Suppressor macrophage treated with lipopolysaccharide for 4 hours (primary cell): Measurements from ENCODE around the gene HEATR3.

Source experiments
- DNase-seq: peaks from one replicate; pipeline ENCODE4 v3.0.0-alpha.2; 2020

Gene HEATR3

DNA sequence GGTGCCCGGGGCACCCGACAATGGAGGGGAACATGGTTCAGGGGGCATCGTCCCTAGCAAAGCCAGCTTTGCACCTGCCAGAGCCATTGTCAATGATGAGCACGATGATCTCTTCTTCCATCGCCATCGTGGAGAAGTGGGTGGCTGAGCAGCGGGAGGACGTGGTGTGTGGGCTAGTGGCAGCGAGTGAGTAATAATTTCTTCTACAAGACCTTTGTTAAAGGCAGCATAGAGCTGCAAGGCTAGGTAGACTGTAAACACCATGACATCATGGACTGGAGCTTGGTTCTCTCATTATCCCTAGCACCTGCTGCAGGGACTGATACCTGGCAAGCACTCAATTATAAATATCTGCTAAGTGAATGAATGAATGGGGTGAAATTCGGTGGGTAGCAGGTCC lies 6.7 kb upstream of the HEATR3 start:
- DNase-seq, result no peak

DNA sequence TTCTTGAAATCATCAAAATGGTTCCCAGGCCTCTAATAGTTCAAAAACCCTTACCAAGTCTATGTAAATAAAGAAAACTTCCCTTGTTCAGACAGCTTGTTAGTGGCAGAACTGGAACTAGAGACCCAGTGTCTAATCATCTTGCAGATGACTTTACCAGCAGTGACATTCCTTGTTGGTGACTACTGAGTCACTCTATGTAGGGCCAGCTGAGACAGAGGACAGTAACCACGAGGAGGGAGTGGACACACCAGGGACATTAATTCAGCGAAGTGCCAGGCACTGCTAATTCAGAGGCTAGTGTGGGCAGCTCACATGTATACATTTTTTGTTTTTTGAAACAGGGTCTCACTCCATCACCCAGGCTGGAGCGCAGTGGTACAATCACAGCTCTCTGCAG lies 6.1 kb upstream of the HEATR3 start:
- peak; percentile 41 for DNase-seq

DNA sequence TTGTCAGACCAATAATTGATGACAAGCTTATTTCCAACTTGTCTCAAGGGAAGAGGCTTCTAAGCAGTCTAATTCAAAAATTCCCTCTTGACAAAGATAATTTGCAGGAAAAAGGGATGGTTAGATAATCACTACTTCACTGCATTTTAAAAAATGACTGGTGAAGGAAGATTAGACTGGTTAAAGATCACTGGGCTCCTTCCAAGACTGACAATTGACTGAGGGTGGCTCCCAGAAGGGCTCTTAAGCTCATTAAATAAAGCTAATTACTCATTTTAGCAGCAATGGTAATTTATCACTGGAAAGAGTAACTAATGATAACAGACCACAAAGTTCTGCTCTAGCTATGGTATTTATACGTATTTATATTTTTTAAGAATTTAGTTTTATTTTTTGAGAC lies 4.4 kb upstream of the HEATR3 start:
- no peak for DNase-seq

- no peak for DNase-seq
Measured at GRCh38 chr16:50065241-50065623, 538 bp upstream of the HEATR3 start.

- DNase-seq, result no peak
Measured at GRCh38 chr16:50066482-50067289, 916 bp downstream of the HEATR3 start.

- DNase-seq, result peak; percentile 73
Measured at GRCh38 chr16:50067290-50067853, 1.6 kb downstream of the HEATR3 start.

GRCh38 chr16:50068550-50068949 lies 2.8 kb downstream of the HEATR3 start:
- peak; percentile 56 for DNase-seq

- DNase-seq, result no peak
Measured at GRCh38 chr16:50069060-50069459, 3.3 kb downstream of the HEATR3 start.

DNA sequence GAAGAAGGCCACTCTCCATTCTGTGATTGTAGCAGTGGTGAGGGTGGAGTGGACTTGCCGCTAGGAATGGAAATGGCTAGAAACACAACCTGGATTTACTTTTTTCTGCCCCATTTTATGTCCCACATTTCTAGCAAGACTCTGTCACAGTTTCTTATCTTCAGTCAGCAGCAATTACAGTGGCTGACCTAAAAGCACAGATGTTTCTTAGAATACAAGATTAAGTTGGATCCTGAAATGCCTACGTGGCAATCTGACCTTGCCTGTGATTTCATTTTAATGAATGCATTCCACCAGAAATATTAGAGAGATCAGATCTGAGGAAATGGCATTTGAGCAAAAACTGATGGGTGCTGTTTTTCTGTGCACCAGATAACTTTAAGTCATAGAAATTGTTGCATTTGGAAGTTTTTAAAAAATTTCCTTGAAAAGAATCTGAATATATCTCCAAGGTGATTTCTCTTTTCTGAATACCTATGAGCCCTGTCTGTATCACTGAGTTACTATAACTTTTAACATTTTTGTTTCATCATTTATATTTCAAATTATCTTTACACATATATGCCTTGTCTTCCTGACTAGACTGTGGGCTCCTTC lies 5.4 kb downstream of the HEATR3 start:
- no peak for DNase-seq

DNA sequence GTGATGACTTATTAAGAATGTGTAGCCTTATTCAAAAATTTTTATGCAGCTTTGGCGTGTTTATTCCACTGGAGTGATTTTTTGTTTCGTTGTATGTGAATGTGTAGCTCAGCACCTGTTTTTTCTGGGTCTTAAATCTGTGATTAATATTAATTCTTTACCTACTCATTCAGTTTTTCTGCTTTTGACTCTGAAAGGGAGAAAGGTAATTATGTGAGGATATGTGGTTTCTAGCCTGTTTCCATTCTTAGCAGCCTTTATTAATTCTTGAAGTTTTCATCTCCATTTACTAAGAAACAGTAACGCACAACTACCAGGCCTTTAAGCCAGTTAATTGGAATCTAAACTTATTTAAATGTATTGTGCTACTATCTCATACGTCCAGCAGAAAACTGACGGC lies 7.0 kb downstream of the HEATR3 start:
- no peak for DNase-seq

- DNase-seq, result no peak
Measured at GRCh38 chr16:50079397-50080140, 13.8 kb downstream of the HEATR3 start.

DNA sequence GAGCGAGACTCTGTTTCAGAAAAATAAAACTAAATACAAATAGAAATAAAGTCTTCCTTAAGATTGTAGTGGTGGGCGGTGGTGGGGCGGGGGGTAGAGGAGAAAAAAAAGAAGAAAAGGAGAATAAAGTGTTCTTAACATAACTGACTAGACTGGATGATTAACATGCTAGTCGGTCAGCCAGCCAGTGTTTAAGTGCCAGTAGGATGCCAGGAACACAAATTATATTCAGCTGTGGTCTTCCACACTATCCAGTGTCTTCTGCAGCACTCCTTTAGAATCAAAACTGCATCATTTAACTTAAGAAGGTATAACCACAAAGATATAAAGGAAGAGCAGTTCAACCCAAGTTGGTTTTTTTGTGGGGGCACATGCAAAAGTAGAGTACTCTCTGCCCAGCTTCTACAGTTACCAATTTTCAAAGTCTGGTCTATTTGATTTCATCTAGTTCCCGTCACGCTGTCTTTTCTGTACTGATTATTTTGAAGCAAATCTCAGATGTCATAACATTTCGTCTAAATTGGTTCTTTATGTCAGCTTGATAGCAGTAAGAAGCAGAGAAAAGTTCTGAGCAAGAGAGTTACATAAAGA lies 15.8 kb downstream of the HEATR3 start:
- no peak for DNase-seq

GRCh38 chr16:50083996-50084395 lies 18.2 kb downstream of the HEATR3 start:
- DNase-seq, result no peak

- DNase-seq, result no peak
Measured at GRCh38 chr16:50086176-50086575, 20.4 kb downstream of the HEATR3 start.

GRCh38 chr16:50088302-50088701 lies 22.5 kb downstream of the HEATR3 start:
- DNase-seq, result no peak

- DNase-seq, result peak; percentile 59
Measured at GRCh38 chr16:50092891-50093290, 27.1 kb downstream of the HEATR3 start.

DNA sequence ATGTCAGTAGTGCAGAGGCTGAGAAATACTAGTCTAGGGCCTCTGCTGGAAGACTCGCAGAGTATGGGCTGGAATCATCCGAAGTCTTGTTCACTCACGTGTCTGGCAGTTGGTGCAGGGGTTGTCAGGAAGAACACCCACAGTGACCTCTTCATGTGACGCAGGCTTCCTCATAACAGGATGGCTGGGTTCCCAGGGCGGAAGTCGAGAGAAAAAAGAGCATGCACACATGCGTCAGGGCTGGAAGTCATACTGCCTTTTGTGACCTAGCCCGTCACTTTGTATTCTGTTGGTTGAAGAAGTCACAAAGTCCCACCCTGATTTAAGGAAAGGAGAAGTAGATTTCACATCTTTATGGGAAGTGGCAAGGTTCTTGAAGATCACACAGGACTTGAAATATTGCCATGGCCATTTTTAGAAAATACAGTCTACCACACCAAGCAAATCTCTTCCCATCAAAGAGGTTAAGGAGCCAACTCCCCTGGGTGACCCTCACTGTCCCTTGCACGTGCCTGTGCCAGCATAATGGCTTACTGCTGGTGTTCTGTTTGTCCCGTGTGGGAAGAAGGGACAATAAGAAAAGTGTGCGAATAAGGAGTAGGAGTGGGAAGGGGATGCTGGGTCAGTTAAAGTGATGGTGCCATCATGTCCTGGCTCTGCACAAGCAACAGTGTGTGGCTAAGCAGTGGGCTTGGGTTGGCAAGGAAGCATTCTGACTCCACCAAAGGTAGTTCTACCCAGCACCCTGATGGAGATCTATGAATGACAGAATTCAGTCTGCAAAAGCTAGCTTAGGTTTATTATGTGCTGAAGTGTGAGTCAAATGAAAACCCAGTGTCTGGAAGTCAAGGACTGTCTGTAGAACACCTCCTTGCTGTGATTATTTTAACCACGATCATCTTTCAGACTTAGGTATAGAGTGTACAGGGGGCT lies 28.1 kb downstream of the HEATR3 start:
- DNase-seq, result peak; percentile 98

DNA sequence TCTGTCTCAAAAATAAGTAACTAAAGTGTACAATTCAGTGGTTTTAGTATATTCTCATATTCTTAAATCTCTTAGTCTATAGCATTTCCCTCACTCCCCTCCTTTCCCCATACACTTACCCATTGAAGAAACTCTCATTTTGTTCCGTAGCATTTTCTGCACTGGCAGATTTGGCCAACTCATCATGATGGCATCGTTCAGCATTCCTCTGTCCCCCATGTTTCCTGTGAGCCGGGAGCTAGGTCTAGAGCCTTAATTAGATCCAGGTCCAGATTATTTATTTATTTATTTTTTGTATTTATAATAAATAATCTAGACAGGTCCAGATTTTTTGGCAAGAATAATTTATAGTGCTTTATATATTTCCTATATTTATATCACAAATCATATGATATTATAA lies 31.0 kb downstream of the HEATR3 start:
- DNase-seq, result no peak

GRCh38 chr16:50099957-50100648 lies 34.3 kb downstream of the HEATR3 start:
- DNase-seq, result no peak

DNA sequence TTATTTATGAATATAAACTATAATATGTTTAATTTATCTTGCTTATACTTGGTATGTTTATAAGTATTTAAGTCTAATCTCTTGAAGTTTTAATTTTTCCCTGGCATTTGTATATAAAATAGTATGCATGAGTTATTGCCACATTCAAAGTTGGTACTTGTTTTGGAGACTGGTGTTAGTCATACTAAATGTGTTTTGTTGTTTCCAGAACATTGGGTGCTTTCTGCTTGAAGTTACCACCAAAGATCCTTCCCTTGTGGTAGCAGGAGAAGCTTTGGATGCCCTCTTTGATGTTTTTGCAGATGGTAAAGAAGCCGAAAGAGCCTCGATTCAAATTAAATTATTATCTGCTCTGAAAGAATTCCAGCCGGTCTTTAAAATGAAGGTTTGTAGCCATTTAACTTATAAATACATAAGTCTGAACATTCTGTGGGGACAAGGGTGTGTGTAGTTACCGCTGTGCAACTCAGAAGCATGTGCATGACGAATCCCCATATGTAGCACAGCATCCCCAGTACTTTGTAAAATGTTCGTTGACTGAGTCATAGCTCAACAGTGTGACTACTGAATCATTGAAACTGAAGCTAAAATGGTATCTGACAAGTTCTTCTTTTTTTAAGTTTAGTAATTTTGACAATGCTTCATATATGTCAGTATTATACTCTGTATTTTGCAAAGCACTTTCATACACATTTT lies 36.4 kb downstream of the HEATR3 start:
- peak; percentile 89 for DNase-seq

- peak; percentile 75 for DNase-seq
Measured at GRCh38 chr16:50103764-50104163, 38.0 kb downstream of the HEATR3 start.
